HG03066 (cell line): ENCODE data around the gene MYL12A.
"Not testable (repeated sequence)": the region's sequence is repeated elsewhere in the genome, so short reads cannot be mapped to it uniquely, and the experiment has no call there.

Source experiments
- ATAC-seq: cut with Tn5 transposase; IDR thresholded peaks from one replicate; pipeline ENCODE4 v1.9.1; 2021; ENCODE audit warnings: low read depth; ENCODE audit not compliant: unreplicated experiment

The MYL12A gene

GRCh38 chr18:3251963-3252277 lies 4.3 kb downstream of the MYL12A start:
- ATAC-seq: no peak

DNA sequence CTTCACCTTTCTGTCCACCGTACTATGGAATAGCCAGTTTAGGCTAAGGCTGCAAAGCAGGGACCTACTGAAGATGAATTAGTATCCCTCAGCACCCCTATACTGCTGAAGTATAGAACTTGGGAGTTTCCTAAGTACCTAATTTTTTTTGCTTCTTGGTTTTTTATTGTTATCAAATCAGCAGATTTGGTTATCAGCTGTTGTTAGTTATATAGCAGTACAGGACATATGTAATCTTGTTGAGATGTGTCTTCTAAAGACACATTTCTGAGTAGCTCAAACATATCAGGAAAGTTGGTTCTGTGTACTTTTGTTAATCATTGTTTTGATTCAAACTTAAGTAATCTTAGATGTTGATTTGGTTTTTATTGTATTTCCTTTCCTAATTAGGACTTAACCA lies 5.2 kb downstream of the MYL12A start:
- ATAC-seq: no peak

- no peak for ATAC-seq
These were observed 7.1 kb downstream of the MYL12A start for GRCh38 chr18:3254725-3255124.

- ATAC-seq: no peak
These were observed 8.1 kb downstream of the MYL12A start for GRCh38 chr18:3255611-3256165.

- no peak for ATAC-seq
These were observed 9.4 kb downstream of the MYL12A start for GRCh38 chr18:3256693-3257626.

DNA sequence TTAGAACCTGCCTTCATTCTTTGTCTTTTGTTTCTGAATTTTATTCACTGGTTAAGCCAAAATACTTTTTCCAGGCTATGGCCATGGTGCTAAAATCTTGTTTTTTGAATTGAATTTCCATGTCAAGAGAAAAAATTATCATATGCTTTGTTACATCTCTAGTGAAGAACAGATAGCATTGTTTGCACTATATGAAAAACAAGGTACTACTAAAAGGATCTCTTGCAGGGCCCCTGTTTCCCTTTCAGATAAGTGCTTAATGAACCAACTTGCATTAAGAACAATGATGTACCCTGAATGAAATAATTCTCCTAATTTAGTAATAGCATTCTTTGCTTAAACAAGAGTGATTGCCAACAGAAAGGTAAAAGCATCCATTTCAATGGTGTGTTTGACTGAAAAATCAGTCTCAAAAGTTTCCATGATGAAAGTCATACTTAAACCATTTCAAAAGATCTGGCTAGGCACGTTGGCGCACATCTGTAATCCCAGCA lies 10.1 kb downstream of the MYL12A start:
- no peak for ATAC-seq

GRCh38 chr18:3260995-3261372 lies 13.4 kb downstream of the MYL12A start:
- ATAC-seq: no peak

DNA sequence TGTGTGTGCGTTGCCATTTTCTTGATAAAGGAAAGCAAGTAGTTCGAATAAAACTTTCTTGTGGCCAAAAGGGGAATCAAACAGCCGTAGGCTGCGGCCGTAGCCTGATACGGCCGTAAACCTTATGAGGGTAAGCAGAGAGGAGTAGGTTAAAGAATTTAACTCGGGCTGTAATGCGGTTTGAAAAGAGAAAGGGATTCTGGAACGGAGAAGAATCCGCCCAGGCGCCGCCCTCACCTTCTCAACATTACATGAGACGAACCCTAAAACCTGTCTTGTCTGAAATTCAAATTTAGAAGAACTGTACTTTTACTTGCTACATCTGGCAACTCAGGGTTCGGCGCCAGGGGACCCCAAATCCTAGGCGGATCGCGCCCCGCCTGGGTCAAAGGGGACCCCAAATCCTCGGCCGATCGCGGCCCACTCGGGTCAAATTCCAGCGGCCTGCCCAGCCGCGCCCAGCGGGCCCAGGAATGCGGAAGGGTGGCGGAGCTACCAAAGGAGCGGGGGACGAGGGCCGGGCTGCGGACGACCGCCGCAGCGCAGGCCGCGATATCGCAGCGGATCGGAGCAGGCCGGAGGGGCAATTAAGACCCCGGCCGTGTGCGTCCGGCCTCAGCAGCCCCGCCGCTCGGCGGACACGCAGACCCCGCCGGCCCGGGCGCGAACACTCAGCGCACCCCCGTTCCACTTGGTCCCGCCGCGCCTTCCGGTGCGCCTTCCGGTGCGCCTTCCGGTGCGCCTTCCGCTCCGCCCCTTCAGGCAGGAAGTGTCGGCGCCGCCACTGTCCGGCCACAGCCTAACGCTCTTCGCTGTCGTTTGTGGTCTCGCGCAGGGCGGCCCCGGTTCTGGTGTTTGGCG lies 14.0 kb downstream of the MYL12A start, which contains the start of gene MYL12B:
Gene MYL12B (plus strand): TSS at position 761 of the 861 bp plus-strand sequence. CDS start 10,766 bp downstream, outside the sequence.
- ATAC-seq: peak; percentile 80

- peak; percentile 32 for ATAC-seq
These were observed 14.9 kb downstream of the MYL12A start for GRCh38 chr18:3262234-3263131.

- ATAC-seq: no peak
These were observed 15.6 kb downstream of the MYL12A start for GRCh38 chr18:3263132-3263700.

- ATAC-seq: no peak
These were observed 16.8 kb downstream of the MYL12A start for GRCh38 chr18:3264362-3264761.

- ATAC-seq: no peak
These were observed 18.0 kb downstream of the MYL12A start for GRCh38 chr18:3265564-3266033.

- no peak for ATAC-seq
These were observed 18.5 kb downstream of the MYL12A start for GRCh38 chr18:3266062-3266608.

DNA sequence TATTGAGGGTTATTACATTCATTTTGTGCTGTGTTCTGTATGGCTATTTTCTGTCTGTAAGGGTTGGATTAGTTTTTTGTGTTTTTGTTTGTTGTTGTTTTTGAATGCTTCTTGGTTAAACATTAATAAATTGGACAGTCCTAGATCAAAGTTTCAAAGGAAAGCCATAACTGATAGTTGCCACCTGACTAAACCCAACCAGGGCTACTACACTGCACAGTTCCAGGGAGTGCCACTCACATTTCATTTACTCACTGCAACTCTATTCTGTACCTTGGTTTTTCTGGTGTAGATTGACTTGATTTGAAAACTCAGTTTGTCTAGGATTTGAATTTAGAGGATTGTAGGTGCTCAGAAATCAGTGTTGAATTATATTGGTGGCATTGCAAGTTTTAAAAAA lies 20.7 kb downstream of the MYL12A start:
- no peak for ATAC-seq

DNA sequence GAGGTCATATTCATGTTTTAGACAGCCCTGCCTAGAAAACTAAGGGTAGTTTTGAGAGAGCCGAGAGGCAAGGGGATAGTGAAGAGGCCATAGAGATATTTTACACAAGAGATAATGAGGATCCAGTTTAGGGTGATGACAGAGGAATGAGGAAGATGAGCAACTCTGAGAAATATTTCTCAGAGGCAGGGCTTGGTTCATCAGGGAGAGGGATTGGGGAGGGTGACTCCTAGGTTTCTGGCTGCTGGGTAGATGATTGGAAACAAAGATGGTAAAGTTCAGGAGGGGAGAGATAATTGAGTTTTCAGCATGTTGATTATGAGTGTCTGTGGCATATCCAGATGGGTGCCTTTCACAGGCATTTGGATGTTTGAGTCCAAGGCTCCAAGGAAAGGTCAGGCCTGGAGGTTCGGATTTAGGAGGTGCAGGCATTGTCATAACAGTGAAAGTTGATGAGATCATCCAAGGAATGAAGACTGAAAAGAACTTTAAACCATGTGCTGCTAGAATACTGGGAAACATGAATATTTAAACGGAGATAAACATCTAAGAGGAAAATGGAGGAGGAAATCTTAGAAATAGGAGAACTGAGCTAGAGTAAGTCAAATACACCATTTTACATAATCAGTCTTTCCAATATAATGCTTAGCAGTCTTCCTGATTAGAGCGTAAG lies 21.8 kb downstream of the MYL12A start:
- no peak for ATAC-seq

GRCh38 chr18:3269914-3270299 lies 22.3 kb downstream of the MYL12A start:
- ATAC-seq: no peak

DNA sequence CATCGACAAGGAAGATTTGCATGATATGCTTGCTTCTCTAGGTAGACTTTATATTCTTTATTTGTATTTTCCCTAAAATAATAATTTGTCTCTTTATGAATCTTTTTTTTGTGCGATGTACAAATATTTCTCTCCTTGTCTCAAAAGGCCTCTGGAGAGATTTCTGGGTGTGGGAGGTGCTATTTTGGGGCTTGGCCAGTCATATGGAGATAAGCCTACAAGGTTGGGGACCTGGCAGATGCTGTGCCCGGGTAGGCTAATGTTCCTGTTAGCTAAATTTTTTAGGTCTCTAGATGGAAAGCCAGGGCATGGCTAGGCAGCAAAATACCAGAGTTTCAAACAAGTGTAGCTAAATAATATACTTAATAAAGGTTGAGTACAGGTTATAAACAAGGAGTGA lies 25.4 kb downstream of the MYL12A start:
- no peak for ATAC-seq

- ATAC-seq: not testable (repeated sequence)
These were observed 30.1 kb downstream of the MYL12A start for GRCh38 chr18:3277643-3278213.
